Epithelial cell of alveolus of lung (primary cell): ENCODE results near the gene IDH3A. TPM values are rescaled to one million over a fixed set of nuclear protein-coding genes. Genes with fewer than 3 reads are reported as not detected.

ENCODE experiments used
- total RNA-seq: library from RNA; depleted of rRNA; stranded (reverse); fragments of >200 nt; gene quantifications from 2 replicates; pipeline ENCODE4 v1.2.1, GENCODE V29; 2015

The IDH3A gene
- 43.2 and 52.8 TPM in 2 replicates for total RNA-seq

DNA sequence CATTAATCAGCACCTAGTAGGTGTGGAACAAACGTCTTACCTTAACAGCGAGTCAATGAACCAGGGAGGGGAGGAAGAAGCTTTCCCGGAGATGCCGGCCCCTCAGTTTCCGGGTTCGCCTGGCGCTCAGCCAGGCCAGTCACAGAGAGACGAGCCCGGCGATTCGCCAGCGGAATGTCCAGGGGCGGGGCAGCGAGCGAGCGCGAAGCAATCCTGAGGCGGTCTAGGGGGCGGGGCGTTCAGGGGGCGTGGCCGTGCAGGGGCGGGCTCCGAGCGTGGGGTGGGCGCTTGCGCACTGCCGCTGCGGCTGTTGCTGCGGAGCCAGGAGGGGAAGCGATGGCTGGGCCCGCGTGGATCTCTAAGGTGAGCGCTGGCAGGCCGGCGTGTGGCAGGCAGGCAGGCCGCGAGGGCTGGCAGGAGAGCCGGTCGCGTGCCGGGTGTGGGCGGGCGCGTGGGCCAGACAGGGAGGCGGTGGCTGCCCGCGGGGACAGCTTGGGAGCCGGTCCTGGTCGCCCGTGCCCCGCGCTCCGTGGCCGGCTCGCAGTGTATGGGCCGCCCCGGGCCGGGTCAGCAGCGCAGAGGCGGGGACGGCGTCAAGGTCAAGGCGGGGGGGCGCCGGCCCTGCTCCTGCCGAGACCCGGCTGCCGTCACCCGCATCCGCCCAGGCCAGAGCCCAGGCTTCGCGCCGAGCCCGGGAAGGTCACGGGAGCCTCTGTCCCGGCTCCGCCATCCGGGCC is at the start of gene IDH3A:
Gene IDH3A (plus strand): TSS at position 295 of the 737 bp plus-strand sequence. CDS start 42 bp downstream, at position 337.

DNA sequence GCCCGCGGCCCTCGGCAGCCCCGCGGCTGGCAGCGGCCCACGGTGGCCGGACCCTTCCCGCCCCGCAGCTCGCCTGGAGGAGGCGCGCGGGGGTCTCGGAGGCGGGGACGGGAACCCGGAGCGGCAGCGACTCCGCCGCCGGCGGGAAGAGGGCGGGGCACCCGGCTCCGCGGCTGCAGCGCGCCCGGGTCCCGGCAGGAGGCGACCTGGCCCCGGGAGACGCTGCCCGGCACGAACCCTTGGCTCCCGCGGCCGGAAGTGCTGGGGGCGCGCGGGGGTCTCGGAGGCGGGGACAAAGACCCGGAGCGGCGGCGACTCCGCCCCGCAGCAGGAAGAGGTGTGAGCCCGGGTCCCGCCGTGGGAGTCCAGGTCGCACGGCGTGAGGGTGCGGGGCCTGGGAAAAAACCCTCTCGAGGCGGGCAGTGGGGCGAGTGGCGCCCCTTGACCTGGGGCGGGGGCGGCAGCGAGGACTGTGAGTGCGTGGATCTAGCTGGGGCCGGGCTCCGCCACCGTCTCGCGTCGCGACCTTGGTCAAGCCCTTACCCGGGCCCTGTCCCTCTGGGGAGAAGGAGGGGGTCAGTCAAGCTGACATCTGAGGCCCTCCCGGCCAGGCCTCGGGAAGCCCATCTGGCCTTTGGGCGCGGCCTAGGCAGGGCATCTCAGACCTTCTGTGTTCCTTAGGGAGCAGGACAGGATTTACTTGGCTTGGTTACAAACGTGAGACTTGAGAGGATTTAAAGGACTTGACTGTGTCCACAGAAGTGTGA is 17.7 kb upstream of the IDH3A start, which contains the start of gene CIB2:
Gene CIB2 (minus strand): TSS at position 151 of the 767 bp plus-strand sequence. CDS start 230 bp downstream, outside the sequence.

Other genes with a start within 250 kb of the IDH3A start
- 24.2 and 49.1 TPM in 2 replicates for gene TBC1D2B, start 71.7 kb upstream of the IDH3A start, total RNA-seq
- gene SH2D7, start 56.8 kb upstream of the IDH3A start, total RNA-seq = not detected in 2 replicates
- gene CIB2, start 17.9 kb upstream of the IDH3A start, total RNA-seq = 3.1 and 8.0 TPM in 2 replicates
- not detected in 2 replicates for gene ACSBG1, start 85.2 kb downstream of the IDH3A start, total RNA-seq
- gene DNAJA4, start 115.2 kb downstream of the IDH3A start, total RNA-seq = 0.88 and 2.2 TPM in 2 replicates
- 42.1 and 53.5 TPM in 2 replicates for gene SKIC8, start 150.2 kb downstream of the IDH3A start, total RNA-seq
- not detected in 2 replicates for gene CRABP1, start 191.0 kb downstream of the IDH3A start, total RNA-seq